B cell (primary cell): Measurements from ENCODE around the gene NTRK3. TPM values are rescaled to one million over a fixed set of nuclear protein-coding genes. Genes with fewer than 3 reads are reported as not detected.

Experiments
- ATAC-seq: fragments of 200-7000 bp; cut with Tn5 transposase; one replicate; pipeline ENCODE4 v1.10.0; 2021; ENCODE audit warnings: low read depth, mild to moderate bottlenecking, moderate number of reproducible peaks, moderate library complexity
- CTCF ChIA-PET: fragments of 350-600 bp; sonication (Branson Sonifier 250); formaldehyde crosslinking; loops from one replicate; lab custom pipeline; 2021; ENCODE audit warnings: antibody characterized with exemption, inconsistent platforms; lab: Charles Lee
- POLR2A ChIA-PET: fragments of 350-600 bp; sonication (Branson Sonifier 250); formaldehyde crosslinking; loops from one replicate; lab custom pipeline; 2021; ENCODE audit warnings: antibody characterized with exemption; lab: Charles Lee
- DNase-seq: peaks from one replicate; pipeline ENCODE4 v3.0.0; 2013
- H2AFZ ChIP-seq: 2 replicates; pipeline ENCODE4 v1.6.1; 2012; ENCODE audit warnings: mild to moderate bottlenecking, low read depth, low read length; ENCODE audit not compliant: insufficient read depth, poor library complexity, severe bottlenecking
- H3K27ac ChIP-seq, 2 donors: 1 replicate in 1 of 2; 2 replicates in 1 of 2; pipeline ENCODE4 v1.5.1; 2012 to 2013; ENCODE audit warnings: low read length in 2 of 2, mild to moderate bottlenecking in 2 of 2, moderate library complexity in 1 of 2
- H3K27me3 ChIP-seq, 4 experiments: fragments of 200-600 bp in 1 of 4; sonication (generic) in 1 of 4; replicated peaks in 1 of 4; 1 replicate in 2 of 4; 2 replicates in 2 of 4; pipeline versions ENCODE4 v1.6.1 to v1.7.0; 2013 to 2016; ENCODE audit warnings: low read length in 3 of 4, mild to moderate bottlenecking in 2 of 4, mixed read lengths in 1 of 4, moderate library complexity in 1 of 4; ENCODE audit not compliant: insufficient read depth in 4 of 4, control insufficient read depth in 3 of 4; ENCODE audit errors: control extremely low read depth in 1 of 4
- H3K36me3 ChIP-seq, 2 experiments: replicated peaks in 1 of 2; 1 replicate in 1 of 2; 2 replicates in 1 of 2; pipeline versions ENCODE4 v1.6.1 to v1.7.1; 2013; ENCODE audit warnings: low read length in 1 of 2; ENCODE audit not compliant: insufficient read depth in 2 of 2, control insufficient read depth in 1 of 2; ENCODE audit errors: control extremely low read depth in 1 of 2, extremely low read depth in 1 of 2
- H3K4me1 ChIP-seq, 2 donors: fragments of 200-600 bp in 1 of 2; sonication (generic) in 1 of 2; 1 replicate in 1 of 2; 2 replicates in 1 of 2; pipeline versions ENCODE4 v1.5.1 to v1.6.1; 2013 to 2017; ENCODE audit warnings: low read length in 2 of 2; ENCODE audit not compliant: control insufficient read depth in 2 of 2, insufficient read depth in 2 of 2
- H3K4me2 ChIP-seq: replicated peaks from 2 replicates; pipeline ENCODE3; 2012; ENCODE audit warnings: mild to moderate bottlenecking, low read depth, low read length; ENCODE audit not compliant: poor library complexity, severe bottlenecking
- H3K4me3 ChIP-seq, 5 experiments: fragments of 200-600 bp in 1 of 5; sonication (generic) in 1 of 5; 1 replicate in 3 of 5; 2 replicates in 2 of 5; pipeline versions ENCODE4 v1.5.1 to v1.7.0; 2011 to 2016; ENCODE audit warnings: low read length in 4 of 5, mild to moderate bottlenecking in 4 of 5, low read depth in 2 of 5, control low read depth in 1 of 5, moderate library complexity in 1 of 5; ENCODE audit not compliant: insufficient read depth in 1 of 5; ENCODE audit errors: control extremely low read depth in 1 of 5, extremely low read depth in 1 of 5
- H3K79me2 ChIP-seq: fragments of 200-600 bp; sonication (generic); one replicate; pipeline ENCODE4 v1.6.0; 2016; ENCODE audit warnings: low read length; ENCODE audit not compliant: control insufficient read depth, insufficient read depth
- H3K9ac ChIP-seq: fragments of 200-600 bp; sonication (generic); 2 replicates; pipeline ENCODE4 v1.6.1; 2017; ENCODE audit warnings: mild to moderate bottlenecking, low read length, moderate library complexity
- H3K9me3 ChIP-seq, 3 donors: one replicate each; pipeline versions ENCODE4 v1.6.1 to v1.7.1; 2013; ENCODE audit warnings: low read length in 2 of 3; ENCODE audit not compliant: control insufficient read depth in 2 of 3, insufficient read depth in 1 of 3; ENCODE audit errors: control extremely low read depth in 1 of 3
- H4K20me1 ChIP-seq: 2 replicates; pipeline ENCODE4 v1.6.0; 2012; ENCODE audit warnings: mild to moderate bottlenecking, low read length; ENCODE audit not compliant: insufficient read depth, control insufficient read depth, poor library complexity, severe bottlenecking
- H3K27ac Mint-ChIP-seq: one replicate; pipeline ENCODE4 v1.8.0; 2021; ENCODE audit warnings: mixed read lengths
- H3K27me3 Mint-ChIP-seq: one replicate; pipeline ENCODE4 v1.8.0; 2021; ENCODE audit warnings: mixed read lengths
- H3K4me1 Mint-ChIP-seq: one replicate; pipeline ENCODE4 v1.8.0; 2021; ENCODE audit warnings: mixed read lengths
- H3K4me3 Mint-ChIP-seq: one replicate; pipeline ENCODE4 v1.8.0; 2021; ENCODE audit warnings: mixed read lengths
- H3K9me3 Mint-ChIP-seq: one replicate; pipeline ENCODE4 v1.8.0; 2022; ENCODE audit warnings: mixed read lengths; ENCODE audit not compliant: insufficient read depth
- EZH2 ChIP-seq: IDR thresholded peaks from 2 replicates; pipeline ENCODE4 v1.6.1; 2012; ENCODE audit warnings: borderline replicate concordance, low read depth, mild to moderate bottlenecking, moderate library complexity, low read length; ENCODE audit not compliant: insufficient read depth, poor library complexity, severe bottlenecking
- WGBS: methylation state at CpG from one replicate; pipeline ENCODE4 v1.1.5; 2013; ENCODE audit warnings: missing lambda C conversion rate; ENCODE audit not compliant: insufficient coverage; 5-methylcytosine and 5-hydroxymethylcytosine counted together
- intact Hi-C: fragments of 100-400 bp; cut with micrococcal nuclease; formaldehyde crosslinking; loops from one replicate; pipeline ENCODE4 v1.10.0; 2022
- polyA plus RNA-seq: library from polyadenylated mRNA; depleted of rRNA; stranded (reverse); fragments of >200 nt; gene quantifications from 2 replicates; pipeline ENCODE4 v1.2.3, GENCODE V29; 2012
- total RNA-seq, 2 donors: library from RNA; stranded (reverse); fragments of 120-200 nt in 1 of 2; gene quantifications; 1 replicate in 1 of 2; 2 replicates in 1 of 2; pipeline versions ENCODE4 v1.2.3 to v1.2.4, GENCODE V29; 2013 to 2022
- TF ChIP-seq, protein P1 (sequence below): fragments of 200-600 bp; IDR thresholded peaks from one replicate; pipeline ENCODE4 v1.8.0; 2022; ENCODE audit warnings: antibody characterized with exemption, mild to moderate bottlenecking

Gene NTRK3
- total and polyA plus RNA-seq, 2 donors (not counting 1 experiment from before 2014, with no cell fraction given): not detected

GRCh38 chr15:87877822-87878542 lies 378.6 kb downstream of the NTRK3 start:
- no peak overlapping the region for H3K27ac Mint-ChIP-seq
- Histone ChIP-seq H3K9ac (no peak overlapping the region), H3K4me2 (no peak overlapping the region), H3K4me1 (no peaks in the 10 kb centered on the region), H2AFZ (no peak overlapping the region), H3K36me3 (no peaks in the 10 kb centered on the region), H3K27ac (no peak overlapping the region), H3K4me3 (no peak overlapping the region), H3K79me2 (no peaks in the 10 kb centered on the region), H3K9me3 (no peaks in the 10 kb centered on the region), H4K20me1 (no peaks in the 10 kb centered on the region), H3K27me3 (no peaks in the 10 kb centered on the region)
- ChIA-PET CTCF (no interaction called here), POLR2A (no interaction called here)
- no peaks in the 10 kb centered on the region for H3K9me3 Mint-ChIP-seq
- DNase-seq: no peak
- no peaks in the 10 kb centered on the region for H3K27me3 Mint-ChIP-seq
- intact Hi-C loops: no loop called here
- TF ChIP-seq, protein P1, sequence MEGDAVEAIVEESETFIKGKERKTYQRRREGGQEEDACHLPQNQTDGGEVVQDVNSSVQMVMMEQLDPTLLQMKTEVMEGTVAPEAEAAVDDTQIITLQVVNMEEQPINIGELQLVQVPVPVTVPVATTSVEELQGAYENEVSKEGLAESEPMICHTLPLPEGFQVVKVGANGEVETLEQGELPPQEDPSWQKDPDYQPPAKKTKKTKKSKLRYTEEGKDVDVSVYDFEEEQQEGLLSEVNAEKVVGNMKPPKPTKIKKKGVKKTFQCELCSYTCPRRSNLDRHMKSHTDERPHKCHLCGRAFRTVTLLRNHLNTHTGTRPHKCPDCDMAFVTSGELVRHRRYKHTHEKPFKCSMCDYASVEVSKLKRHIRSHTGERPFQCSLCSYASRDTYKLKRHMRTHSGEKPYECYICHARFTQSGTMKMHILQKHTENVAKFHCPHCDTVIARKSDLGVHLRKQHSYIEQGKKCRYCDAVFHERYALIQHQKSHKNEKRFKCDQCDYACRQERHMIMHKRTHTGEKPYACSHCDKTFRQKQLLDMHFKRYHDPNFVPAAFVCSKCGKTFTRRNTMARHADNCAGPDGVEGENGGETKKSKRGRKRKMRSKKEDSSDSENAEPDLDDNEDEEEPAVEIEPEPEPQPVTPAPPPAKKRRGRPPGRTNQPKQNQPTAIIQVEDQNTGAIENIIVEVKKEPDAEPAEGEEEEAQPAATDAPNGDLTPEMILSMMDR: no peak
- no peak for TF ChIP-seq EZH2
- no peak overlapping the region for H3K4me3 Mint-ChIP-seq
- H3K4me1 Mint-ChIP-seq: no peaks in the 10 kb centered on the region
- ATAC-seq: no peak
- 100% methylated on average over 3 of the region's 5 CpGs for WGBS

DNA sequence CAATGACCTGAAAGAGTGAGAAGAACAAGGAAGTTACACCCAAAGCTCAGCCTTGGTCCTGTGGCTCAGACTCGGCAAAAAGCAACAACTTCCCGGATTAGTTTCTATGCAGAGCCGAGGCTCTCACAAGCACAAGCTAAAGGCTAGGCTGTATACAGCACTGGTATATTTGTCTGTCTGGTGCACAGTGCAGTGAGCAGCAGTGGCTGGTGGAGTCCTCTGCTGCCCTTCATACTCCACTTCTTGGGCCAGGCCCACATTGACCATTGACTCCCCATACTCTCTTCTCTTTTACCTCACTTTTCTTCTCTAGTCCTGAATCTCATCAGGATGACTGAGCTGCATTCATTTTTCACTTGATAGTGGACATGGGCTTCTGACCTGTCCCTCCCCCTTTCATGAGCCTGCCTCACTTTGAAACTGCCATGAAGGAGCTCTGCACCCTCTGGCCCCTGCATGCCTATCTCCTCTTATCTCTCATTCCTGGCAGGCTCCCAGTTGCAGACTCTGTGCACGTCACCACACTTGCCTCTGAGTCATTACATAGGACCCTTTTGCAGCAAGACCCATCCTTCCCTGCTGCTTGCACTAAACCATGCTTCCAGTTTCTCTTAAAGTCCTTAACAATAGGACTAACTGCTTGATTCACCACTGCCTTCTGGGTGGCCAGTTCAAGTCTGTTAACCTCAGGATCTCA lies 379.3 kb downstream of the NTRK3 start:
- no peak overlapping the region for H3K9ac ChIP-seq

More for the DNA sequence above, 379.3 kb downstream of the NTRK3 start:
- H3K4me3 Mint-ChIP-seq: no peak overlapping the region
- TF ChIP-seq, protein P1: no peak
- TF ChIP-seq EZH2: no peak
- intact Hi-C loops: no loop called here
- Histone ChIP-seq H3K4me1 (no peaks in the 10 kb centered on the region), H3K27ac (no peak overlapping the region), H3K4me3 (no peak overlapping the region), H3K36me3 (no peaks in the 10 kb centered on the region), H3K79me2 (no peaks in the 10 kb centered on the region), H3K4me2 (no peak overlapping the region), H4K20me1 (no peaks in the 10 kb centered on the region), H2AFZ (no peak overlapping the region), H3K27me3 (no peaks in the 10 kb centered on the region), H3K9me3 (no peaks in the 10 kb centered on the region)
- H3K9me3 Mint-ChIP-seq: no peaks in the 10 kb centered on the region
- ChIA-PET CTCF (no interaction called here), POLR2A (no interaction called here)
- H3K27me3 Mint-ChIP-seq: no peaks in the 10 kb centered on the region
- ATAC-seq (no peak), DNase-seq (no peak)
- 94% methylated on average over 4 of the region's 4 CpGs for WGBS
- H3K27ac Mint-ChIP-seq: no peak overlapping the region
- no peaks in the 10 kb centered on the region for H3K4me1 Mint-ChIP-seq
